Psoas muscle (tissue), 8 donors: Measurements from ENCODE around the gene KRT6C. TPM values are rescaled to one million over a fixed set of nuclear protein-coding genes. Genes with fewer than 3 reads are reported as not detected.
"Not testable (repeated sequence)": the region's sequence is repeated elsewhere in the genome, so short reads cannot be mapped to it uniquely, and the experiment has no call there.

Source experiments
- ATAC-seq, 4 donors: fragments of 200-7000 bp; cut with Tn5 transposase; one replicate each; pipeline ENCODE4 v1.9.1; 2020; ENCODE audit warnings: moderate library complexity in 3 of 4, mild to moderate bottlenecking in 2 of 4
- DNase-seq, 2 donors: peaks; one replicate each; pipeline ENCODE4 v3.0.0-alpha.2; 2020
- H3K27ac ChIP-seq: fragments of 200-600 bp; one replicate; pipeline ENCODE4 v1.8.0; 2022
- H3K27me3 ChIP-seq, 3 donors: fragments of 200-600 bp in 1 of 3; one replicate each; pipeline versions ENCODE4 v1.6.1 to v1.8.0; 2013 to 2022; ENCODE audit warnings: low read length in 2 of 3, mild to moderate bottlenecking in 2 of 3, moderate library complexity in 1 of 3; ENCODE audit not compliant: insufficient read depth in 3 of 3
- H3K36me3 ChIP-seq, 2 donors: fragments of 200-600 bp in 1 of 2; one replicate each; pipeline versions ENCODE4 v1.6.1 to v1.8.0; 2013 to 2022; ENCODE audit warnings: low read depth in 1 of 2, mild to moderate bottlenecking in 1 of 2, moderate library complexity in 1 of 2; ENCODE audit not compliant: insufficient read depth in 1 of 2
- H3K4me1 ChIP-seq: fragments of 200-600 bp; one replicate; pipeline ENCODE4 v1.8.0; 2022
- H3K4me3 ChIP-seq: fragments of 200-600 bp; one replicate; pipeline ENCODE4 v1.8.0; 2022; ENCODE audit warnings: mild to moderate bottlenecking
- H3K9me3 ChIP-seq: fragments of 200-600 bp; one replicate; pipeline ENCODE4 v1.8.0; 2022
- WGBS, 3 donors: extraction: QIAGEN DNeasy Blood & Tissue Kit; methylation state at CpG; one replicate each; pipeline versions ENCODE4 v1.1.6 to v1.1.7; 2013; 5-methylcytosine and 5-hydroxymethylcytosine counted together
- intact Hi-C, 2 donors: fragments of 100-400 bp; cut with DNase I; formaldehyde crosslinking; loops; one replicate each; pipeline versions ENCODE4 v1.11.0 to v1.14.2; 2022
- polyA plus RNA-seq, 3 donors: library from polyadenylated mRNA; stranded (reverse); fragments of 200-250 nt; gene quantifications; one replicate each; pipeline ENCODE4 v1.2.3, GENCODE V29; 2013
- total RNA-seq, 4 donors: library from RNA; stranded (reverse); fragmentation: NEBNext Ultra II Directional in 2 of 4; extraction: Animal tissue kit (Norgen Biotek cat#: 25700) in 2 of 4; gene quantifications; one replicate each; pipeline versions ENCODE4 v1.2.1 to v1.2.4, GENCODE V29; 2021 to 2023
- TF ChIP-seq, protein P1 (sequence below): fragments of 200-600 bp; IDR thresholded peaks from one replicate; pipeline ENCODE4 v1.8.0; 2022; ENCODE audit warnings: antibody characterized with exemption
- donor health status: healthy with polysubstance abuse.
- donor health status: DM: no; HTN: no; CAD: no; lungs with moderate emphysema.
- donor health status: Bipolar disorder and iron deficiency.
- donor health status: healthy.
- donor health status: DM: yes; HTN: yes; CAD: no.
- donor health status: DM: no; HTN: no; CAD: no.
- donor health status: DM: no; HTN: no; CAD: no.
- donor health status: DM: yes; HTN: yes; CAD: no.

The KRT6C gene
- total and polyA plus RNA-seq, 7 donors: 0.04 to 0.24 (median 0.21) TPM; not detected in 4

GRCh38 chr12:52493172-52493571 is 19.6 kb upstream of the KRT6C start, which contains the start of gene KRT6A:
TSS of gene KRT6A (minus strand) at chr12:52493257. CDS start at chr12:52493188, 69 bp downstream.
- Histone ChIP-seq H3K36me3 (no peaks in the 10 kb centered on the region), H3K4me1 (no peaks in the 10 kb centered on the region), H3K27ac (no peak within 1 kb of the TSS), H3K9me3 (no peaks in the 10 kb centered on the region), H3K27me3 (peaks cover 0 to 19% (median 1%) of the 10 kb centered on the region in 3 donors), H3K4me3 (no peak within 1 kb of the TSS)
- no peak for ATAC-seq
- 89 to 97% (median 92%) methylated on average over 2 of the region's 2 CpGs for WGBS, 3 donors
- intact Hi-C loops: no loop called here
- no peak for DNase-seq
- TF ChIP-seq, protein P1, sequence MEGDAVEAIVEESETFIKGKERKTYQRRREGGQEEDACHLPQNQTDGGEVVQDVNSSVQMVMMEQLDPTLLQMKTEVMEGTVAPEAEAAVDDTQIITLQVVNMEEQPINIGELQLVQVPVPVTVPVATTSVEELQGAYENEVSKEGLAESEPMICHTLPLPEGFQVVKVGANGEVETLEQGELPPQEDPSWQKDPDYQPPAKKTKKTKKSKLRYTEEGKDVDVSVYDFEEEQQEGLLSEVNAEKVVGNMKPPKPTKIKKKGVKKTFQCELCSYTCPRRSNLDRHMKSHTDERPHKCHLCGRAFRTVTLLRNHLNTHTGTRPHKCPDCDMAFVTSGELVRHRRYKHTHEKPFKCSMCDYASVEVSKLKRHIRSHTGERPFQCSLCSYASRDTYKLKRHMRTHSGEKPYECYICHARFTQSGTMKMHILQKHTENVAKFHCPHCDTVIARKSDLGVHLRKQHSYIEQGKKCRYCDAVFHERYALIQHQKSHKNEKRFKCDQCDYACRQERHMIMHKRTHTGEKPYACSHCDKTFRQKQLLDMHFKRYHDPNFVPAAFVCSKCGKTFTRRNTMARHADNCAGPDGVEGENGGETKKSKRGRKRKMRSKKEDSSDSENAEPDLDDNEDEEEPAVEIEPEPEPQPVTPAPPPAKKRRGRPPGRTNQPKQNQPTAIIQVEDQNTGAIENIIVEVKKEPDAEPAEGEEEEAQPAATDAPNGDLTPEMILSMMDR: no peak

GRCh38 chr12:52492405-52492804 is 18.8 kb upstream of the KRT6C start:
- DNase-seq, H3K27ac ChIP-seq, H3K9me3 ChIP-seq, H3K4me1 ChIP-seq, intact Hi-C loops, ATAC-seq, H3K36me3 ChIP-seq, H3K4me3 ChIP-seq: not testable (repeated sequence)
- H3K27me3 ChIP-seq: peaks cover 0 to 19% (median 3%) of the 10 kb centered on the region in 3 donors
- WGBS, 3 donors: 90 to 94% (median 93%) methylated on average over 1 to 6 of the region's 6 CpGs

DNA sequence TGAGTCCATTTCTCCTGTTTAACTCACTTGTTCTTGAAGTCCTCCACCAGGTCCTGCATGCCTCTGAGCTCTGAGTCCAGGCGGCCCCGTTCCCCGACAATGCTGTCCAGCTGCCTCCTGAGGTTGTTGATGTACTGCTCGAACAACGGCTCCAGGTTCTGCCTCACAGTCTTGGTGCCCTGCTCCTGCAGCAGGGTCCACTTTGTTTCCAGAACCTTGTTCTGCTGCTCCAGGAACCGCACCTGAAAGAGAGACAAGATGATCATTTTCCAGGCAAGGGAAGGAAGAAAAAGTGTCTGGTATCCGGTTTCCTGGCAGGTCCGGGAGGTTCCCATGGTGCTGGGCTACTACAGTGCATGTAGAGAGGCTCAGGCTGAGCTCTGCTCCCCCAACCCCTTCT is 17.9 kb upstream of the KRT6C start:
- ATAC-seq: not testable (repeated sequence)

DNA sequence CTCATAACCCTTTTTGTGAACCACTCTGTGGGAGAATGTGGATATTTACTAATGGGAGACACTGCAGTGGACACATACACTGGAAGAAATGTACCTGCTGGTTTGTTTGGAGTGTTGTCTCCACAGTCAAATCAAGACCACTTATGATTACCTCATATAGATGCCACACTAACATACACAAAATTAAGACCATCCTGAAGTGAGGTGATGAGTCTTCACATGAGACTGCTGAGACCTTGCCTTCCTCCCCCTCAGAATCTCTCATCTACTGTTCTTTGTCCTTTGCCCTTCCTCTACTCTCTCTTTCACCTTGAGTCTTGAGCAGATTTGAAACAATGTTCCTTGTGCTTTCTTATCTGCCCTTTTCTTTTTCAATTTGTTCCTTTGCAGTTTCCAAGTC is 15.1 kb upstream of the KRT6C start:
- Histone ChIP-seq H3K36me3 (no peaks in the 10 kb centered on the region), H3K9me3 (no peaks in the 10 kb centered on the region), H3K27ac (no peak overlapping the region), H3K4me1 (no peaks in the 10 kb centered on the region), H3K27me3 (peaks cover 0 to 18% (median 3%) of the 10 kb centered on the region in 3 donors), H3K4me3 (no peak overlapping the region)
- DNase-seq (no peak), ATAC-seq (no peak)
- TF ChIP-seq, protein P1: no peak
- intact Hi-C loops: no loop called here

More for the DNA sequence above, 17.9 kb upstream of the KRT6C start:
- H3K36me3 ChIP-seq, H3K9me3 ChIP-seq, DNase-seq, H3K4me3 ChIP-seq, H3K4me1 ChIP-seq, H3K27ac ChIP-seq, intact Hi-C loops: not testable (repeated sequence)
- WGBS, 3 donors: 73 to 80% (median 80%) methylated on average over 8 of the region's 8 CpGs
- H3K27me3 ChIP-seq: peaks cover 0 to 19% (median 3%) of the 10 kb centered on the region in 3 donors

- H3K27me3 ChIP-seq: peaks cover 0 to 16% (median 3%) of the 10 kb centered on the region in 3 donors
- H3K27ac ChIP-seq, H3K9me3 ChIP-seq, H3K4me3 ChIP-seq, DNase-seq, H3K36me3 ChIP-seq, H3K4me1 ChIP-seq, ATAC-seq, intact Hi-C loops: not testable (repeated sequence)
- 73 to 74% (median 73%) methylated on average over 13 to 15 of the region's 15 CpGs for WGBS, 3 donors
Observed at GRCh38 chr12:52487744-52488443, 14.3 kb upstream of the KRT6C start.

DNA sequence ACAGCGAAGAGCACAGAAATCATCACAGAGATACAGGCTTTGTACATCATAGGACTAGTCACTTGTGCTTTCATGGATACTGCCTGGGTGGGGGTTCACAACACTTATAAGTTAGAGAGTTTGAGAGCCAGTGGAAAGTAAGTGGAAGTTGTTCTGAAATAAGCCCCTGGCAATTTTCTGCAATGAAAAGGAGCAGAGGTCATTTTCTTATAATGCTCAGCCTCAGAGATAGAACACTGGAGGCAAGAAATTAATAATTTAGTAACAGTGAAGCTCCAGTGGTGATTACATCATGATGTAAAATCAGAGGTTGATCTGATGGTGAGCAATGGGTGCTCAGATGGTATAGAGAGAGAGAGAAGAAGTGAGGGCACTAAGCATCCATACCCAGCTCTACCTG is 13.6 kb upstream of the KRT6C start:
- peaks cover 0 to 16% (median 2%) of the 10 kb centered on the region in 3 donors for H3K27me3 ChIP-seq
- TF ChIP-seq, protein P1: no peak
- no peaks in the 10 kb centered on the region for H3K36me3 ChIP-seq
- DNase-seq (no peak), ATAC-seq (no peak)
- H3K4me1 ChIP-seq: no peaks in the 10 kb centered on the region
- 3 to 58% (median 45%) methylated on average over 1 of the region's 1 CpG for WGBS, 3 donors
- no peak overlapping the region for H3K4me3 ChIP-seq
- intact Hi-C loops: no loop called here
- H3K27ac ChIP-seq: no peak overlapping the region
- no peaks in the 10 kb centered on the region for H3K9me3 ChIP-seq
